Measurements from ENCODE around the gene SPIRE1.

DNA sequence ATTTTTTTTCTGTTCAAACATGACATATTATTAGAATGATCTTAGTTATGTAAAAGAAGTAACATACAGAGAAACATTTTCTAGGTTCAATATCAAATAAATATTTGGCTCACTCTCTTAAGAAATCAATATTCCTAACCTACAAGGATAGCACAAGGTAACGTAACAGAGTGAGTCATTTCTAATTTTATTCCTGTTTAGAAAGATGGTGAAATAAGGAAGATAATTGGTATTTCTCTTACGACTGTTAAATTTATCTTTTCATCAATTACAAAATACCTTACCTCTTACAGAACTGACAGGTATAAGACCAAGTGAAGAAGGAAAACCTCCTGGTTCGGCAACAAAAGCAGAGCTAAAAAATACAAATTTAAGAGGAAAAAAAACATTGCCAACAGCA, 205.1 kb downstream of the SPIRE1 start:
- TF ChIP-seq, protein P1, sequence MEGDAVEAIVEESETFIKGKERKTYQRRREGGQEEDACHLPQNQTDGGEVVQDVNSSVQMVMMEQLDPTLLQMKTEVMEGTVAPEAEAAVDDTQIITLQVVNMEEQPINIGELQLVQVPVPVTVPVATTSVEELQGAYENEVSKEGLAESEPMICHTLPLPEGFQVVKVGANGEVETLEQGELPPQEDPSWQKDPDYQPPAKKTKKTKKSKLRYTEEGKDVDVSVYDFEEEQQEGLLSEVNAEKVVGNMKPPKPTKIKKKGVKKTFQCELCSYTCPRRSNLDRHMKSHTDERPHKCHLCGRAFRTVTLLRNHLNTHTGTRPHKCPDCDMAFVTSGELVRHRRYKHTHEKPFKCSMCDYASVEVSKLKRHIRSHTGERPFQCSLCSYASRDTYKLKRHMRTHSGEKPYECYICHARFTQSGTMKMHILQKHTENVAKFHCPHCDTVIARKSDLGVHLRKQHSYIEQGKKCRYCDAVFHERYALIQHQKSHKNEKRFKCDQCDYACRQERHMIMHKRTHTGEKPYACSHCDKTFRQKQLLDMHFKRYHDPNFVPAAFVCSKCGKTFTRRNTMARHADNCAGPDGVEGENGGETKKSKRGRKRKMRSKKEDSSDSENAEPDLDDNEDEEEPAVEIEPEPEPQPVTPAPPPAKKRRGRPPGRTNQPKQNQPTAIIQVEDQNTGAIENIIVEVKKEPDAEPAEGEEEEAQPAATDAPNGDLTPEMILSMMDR (IDR thresholded peaks at IDR 0.05), result no peak
- TF ChIP-seq POLR2A (IDR thresholded peaks at IDR 0.05), result no peak

All from Peyer's patch (tissue), 4 donors.